Middle frontal gyrus (tissue), 1 donor: ENCODE measurements around the gene SINHCAF.
"Not testable (repeated sequence)": the region's sequence is repeated elsewhere in the genome, so short reads cannot be mapped to it uniquely, and the experiment has no call there.

ENCODE experiments used
- DNase-seq: peaks from one replicate; pipeline ENCODE4 v3.0.0-alpha.2; 2015; ENCODE audit warnings: low spot score; ENCODE audit errors: extremely low spot score

SINHCAF gene

DNA sequence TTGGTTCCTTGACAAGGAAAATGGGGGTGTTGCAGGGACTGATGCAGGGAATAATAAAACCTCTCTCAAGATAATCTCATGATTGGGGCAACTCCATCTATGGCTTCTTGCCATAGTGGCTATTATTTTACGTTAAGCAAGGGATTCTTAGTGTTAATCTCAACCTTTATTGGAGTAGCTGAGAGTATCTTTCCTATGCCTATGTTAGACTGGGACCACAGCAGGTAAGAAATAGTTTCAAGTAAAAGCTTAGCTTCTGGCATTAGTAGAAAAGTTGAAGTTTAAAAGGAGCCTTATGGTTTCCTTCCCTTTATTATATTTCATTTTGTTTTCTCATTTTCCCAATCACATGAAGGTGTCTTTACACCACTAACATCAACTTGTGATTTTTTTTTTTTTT lies 16.7 kb downstream of the SINHCAF start:
- DNase-seq = no peak

DNA sequence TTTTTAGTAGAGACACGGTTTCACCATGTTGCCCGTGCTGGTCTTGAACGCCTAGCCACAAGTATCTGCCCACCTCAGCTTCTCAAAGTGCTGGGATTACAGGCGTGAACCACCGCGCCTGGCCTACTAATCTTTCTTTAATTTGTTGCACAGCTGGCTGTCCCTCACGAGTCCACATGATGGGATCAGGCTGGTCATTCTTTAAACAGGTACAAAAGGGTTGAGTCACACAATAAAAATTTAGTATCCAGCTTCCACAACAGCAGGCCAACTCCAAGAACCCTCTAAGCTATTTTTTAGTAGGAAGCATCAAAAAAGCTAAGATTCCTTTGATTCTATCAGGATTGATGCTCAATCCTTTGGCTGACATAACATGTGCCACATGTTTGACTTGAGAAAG lies 17.8 kb downstream of the SINHCAF start:
- DNase-seq = no peak

DNA sequence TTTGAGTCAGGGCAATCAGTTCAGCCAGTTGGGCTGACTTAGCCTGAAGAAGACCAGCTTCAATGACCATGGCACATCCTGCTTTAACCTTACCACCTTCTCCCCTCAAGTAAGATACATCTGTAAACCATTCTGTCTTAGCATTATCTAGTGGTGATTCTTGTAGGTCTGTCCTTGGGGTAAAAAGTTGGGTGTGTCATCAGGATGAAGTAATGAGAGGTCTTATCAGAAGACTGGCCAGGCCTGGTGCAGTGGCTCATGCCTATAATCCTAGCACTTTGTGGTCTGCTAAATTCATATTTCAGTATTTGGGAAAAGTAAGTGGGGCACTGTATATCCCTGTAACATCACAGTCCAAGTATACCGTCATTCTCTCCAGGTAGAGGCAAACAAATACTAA lies 19.1 kb downstream of the SINHCAF start:
- DNase-seq = no peak

DNA sequence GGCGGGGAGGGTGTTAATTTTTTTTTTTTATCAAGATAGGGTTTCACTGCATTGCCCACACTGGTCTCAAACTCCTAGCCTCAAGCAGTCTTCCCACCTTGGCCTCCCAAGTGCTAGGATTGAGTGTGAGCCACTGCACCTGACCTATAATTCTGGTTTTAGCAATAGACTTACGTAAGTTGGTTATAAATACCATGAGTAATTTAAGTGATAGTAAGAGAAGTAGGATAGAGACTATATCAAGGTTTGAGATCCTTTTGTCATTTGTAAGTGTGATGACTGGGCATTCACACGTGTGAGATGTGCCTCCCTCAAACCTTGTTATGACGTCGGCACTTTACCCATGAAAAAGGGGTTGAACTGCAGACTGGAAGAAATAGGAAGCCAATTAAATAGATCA lies 22.5 kb downstream of the SINHCAF start:
- no peak for DNase-seq

DNA sequence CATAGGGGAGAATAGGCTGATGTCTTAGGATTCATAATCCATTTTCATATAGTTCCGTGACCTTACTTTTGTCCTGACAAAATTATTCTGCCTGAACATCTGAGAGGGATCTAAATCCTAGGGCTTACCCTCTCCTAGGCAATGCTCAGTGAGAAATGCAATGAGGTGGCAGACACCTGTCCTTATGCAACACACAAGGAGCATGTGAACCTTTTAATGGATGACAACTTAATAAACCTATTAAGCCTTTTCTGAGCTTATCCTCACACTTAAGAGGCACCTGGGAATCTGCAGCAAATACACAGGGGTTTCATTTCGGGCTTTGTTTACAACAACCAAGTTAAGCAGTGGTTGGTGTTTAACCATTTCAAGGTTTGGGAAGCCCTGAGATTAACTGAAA lies 24.6 kb downstream of the SINHCAF start:
- DNase-seq = no peak

DNA sequence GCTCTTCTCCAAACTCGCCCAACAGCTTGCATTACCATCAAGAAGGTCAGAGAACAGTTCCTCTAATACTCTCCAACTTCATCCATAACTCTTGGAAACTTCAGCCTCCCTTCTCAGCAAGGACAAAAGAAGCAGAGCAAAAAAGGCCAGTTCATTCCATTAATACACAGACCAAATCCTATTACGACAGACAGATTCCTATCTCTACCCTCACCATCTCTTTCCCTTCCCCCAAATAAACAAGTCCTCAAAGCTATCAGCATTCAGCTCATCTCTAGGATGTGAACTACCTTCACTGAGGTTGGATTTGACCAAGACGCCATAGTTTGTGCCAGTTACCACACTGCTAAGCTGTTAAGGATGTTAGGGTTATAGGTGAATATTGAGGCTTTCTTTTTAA lies 25.2 kb downstream of the SINHCAF start:
- no peak for DNase-seq

DNA sequence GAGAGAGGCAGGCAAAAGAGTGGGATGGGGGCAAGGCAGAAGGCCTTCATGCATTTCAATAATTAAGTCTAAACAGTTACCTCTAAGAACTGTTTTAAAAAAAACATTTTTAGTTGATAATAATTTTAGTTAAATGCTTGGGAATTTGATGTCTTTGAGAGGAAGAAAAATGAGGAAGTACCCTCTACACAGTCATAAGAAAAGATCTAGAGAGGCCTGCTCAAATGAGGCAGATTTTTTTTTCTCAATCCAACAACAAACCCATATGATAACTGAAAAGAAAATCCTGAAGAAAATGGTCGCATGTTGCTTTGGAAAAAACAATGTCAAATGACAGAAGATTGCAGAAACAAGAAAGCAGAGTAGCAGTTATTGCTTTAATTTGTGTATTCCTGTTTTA lies 25.6 kb downstream of the SINHCAF start:
- no peak for DNase-seq

DNA sequence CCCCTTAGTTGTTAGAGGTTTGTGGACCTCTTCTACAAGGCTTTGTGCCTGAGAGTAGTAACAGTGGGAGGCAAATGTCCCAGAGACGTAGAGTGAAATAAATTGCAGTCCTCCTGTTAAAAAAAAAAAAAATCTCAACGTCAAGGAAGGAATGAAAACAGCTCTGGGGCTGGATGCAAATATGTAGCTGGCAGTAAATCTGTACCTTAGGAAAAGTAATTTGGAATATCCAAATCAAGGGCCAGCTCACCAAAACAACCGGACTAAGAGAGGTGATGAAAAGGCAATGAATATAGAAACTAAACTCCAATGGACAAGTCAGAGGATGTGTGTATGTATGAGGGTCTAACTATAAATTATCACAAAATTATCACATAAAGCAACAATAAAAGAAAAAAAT lies 27.0 kb downstream of the SINHCAF start:
- DNase-seq = no peak

DNA sequence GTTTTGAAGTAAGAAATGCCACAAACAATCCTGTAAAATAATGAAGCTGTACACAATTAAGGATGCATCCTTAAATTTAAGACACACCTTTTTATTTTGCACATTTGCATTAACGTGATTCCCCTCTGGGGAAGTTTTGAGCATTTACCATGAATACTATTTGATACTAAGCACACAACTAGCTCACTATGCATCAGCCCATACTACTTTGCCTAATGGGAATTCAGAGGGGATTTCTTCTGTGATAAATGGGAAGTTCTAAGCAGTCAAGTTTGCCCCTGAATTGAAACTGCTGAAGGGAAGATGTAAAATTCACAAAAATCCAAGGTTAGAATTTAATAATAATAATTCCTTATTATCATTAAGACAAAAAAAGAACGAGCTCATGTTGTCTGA lies 27.4 kb downstream of the SINHCAF start:
- no peak for DNase-seq

DNA sequence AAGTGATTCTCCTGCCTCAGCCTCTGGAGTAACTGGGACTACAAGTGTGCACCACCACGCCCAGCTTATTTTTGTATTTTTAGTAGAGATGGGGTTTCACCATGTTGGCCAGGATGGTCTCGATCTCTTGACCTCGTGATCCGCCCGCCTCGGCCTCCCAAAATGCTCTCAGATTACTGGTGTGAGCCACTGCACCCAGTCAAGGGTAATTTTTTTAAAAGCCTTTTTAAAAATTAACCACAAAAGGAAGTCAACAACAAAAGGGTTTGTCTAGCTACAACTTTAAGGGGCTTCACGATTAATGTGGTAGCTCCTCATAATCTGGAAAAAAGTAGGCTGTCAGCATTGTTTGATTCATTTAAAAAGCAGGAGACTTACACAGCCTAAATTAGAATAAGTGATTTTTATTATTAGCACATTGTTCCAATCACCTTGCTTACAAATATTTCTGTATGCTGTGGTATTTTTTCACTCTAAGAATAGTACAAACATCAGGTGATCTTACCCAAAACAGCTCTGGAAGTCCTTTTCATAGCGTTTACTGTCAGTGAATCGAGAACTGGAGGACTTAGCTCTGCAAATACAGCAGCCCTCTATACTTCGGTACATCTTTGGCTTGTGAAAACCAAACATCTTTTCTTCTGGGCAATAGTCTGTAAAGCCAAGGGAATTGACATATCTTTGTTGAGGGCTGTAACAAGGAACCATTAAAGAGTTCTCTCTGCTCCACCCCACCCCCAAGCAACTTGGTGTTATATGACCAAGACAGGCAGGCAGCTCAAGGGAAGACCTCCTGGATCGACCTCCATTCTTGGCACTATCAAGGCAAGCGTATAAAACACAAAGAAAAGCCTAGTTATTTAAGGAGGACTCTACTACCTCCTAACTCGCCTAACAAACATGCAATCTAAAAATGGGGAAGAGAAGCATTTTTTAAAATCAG lies 28.1 kb downstream of the SINHCAF start:
- DNase-seq = no peak

DNA sequence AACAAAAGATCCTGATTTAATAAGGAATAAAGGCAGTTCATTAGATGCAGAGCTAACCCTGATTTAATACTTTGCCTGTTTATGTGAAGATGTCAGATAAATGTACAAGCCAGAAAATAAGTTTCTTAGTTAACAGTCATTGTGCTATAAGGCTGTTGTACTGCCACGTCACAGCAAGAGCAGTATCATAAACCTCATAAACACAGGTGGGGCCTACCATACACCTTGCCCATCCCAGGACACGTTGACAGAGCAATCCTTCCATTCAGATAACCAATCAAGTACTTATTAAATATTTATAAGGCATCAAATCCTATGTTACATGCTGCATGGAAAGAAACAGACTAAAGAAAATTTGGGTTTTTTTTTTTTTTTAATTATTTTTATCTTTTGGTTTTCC lies 36.5 kb downstream of the SINHCAF start:
- no peak for DNase-seq

DNA sequence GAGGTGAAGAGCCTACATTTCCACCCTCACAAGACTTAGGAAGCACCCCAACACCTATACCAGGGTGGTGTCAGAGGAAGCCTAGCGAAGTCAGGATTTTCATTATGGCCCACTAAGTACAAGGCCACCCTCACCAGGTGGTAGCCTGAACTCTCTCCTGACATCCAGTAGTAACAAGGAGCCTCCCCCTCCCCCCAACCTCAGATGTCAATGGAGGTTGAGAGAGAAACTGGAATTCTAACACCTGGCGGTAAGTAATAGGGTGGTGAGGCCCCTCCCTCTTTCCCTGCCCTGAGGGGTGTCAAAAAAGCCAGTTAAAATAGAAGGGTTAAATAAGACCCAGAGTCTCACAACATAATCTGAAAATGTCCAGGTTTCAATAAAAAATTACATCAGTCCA lies 37.6 kb downstream of the SINHCAF start:
- no peak for DNase-seq

DNA sequence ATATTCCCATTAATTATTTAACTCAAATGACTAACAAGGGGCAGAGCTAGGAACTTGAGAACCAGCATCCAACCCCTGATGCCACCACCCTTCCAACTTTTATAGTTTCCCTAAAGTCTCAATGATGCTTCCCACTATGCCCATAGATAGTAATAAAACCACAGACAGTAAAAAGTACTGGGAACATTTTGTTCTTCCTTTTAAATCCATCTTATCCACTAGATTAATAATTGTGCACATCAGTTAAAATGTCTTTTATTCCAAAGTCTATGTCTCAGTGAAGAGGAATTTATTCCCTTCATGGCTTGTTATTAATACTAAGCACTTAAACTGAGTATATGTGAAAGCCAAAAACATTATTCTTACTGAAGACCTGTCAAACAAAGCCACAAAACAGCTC lies 45.8 kb downstream of the SINHCAF start:
- DNase-seq = no peak

DNA sequence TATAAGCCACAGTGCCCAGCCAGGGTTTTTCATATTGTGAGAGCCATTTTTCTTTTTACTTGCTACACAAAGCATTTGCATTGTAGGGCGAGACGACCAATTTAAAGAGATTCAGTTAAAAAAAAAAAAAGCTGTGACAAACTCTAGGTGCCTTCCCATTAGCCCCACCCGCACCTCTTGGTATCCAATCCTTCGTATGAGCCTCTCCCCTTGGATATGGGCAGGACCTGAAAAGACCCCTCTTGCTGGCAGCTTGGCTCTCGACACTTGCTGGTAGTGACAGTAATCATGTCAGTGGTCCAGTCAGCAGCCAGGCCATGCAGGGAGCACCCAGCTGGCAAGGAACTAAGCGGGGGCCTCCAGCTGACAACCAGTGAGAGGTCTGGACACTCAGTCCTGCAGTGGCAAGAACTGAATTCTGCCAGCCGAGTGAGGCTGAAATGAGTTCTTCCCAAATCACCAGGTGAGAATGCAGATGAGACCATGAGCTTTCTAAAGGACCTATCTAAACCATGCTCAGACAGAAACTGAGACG lies 46.5 kb downstream of the SINHCAF start:
- DNase-seq = no peak

DNA sequence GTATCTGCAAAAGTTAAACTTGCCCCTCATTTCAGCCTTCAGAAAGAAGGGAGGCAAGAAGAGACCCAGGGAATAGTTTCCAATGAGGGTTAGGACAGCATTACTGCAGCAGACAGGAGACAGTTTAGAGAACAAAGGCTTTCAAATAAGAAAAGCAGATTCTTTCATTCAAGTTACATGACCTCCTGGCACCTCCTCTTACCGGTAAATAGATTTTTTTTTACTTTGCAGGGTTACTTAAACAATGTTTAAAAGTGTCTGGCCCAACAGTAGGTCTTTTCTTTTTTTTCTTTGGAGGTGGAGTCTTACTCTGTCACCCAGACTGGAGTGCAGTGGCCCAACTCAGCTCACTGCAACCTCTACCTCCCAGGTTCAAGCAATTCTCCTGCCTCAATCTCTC lies 47.1 kb downstream of the SINHCAF start:
- no peak for DNase-seq

DNA sequence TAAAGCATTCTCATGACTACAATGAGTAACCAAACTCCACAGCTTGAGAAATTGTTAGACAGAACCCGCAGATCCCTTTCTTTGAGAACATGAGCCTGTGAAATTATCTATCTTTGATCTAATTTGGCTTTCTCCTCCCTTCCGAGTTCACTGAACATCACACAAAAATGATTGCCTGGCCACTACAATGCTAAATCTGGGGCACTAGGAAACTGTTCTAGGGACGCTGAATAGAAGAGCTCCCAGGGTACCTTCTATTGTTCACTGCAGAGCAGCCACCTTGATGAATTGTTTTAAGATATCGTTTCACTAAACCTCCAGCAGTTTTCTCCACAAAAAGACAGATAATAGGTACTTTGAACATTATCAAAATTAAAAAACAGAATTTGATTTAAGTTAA lies 47.5 kb downstream of the SINHCAF start:
- no peak for DNase-seq

DNA sequence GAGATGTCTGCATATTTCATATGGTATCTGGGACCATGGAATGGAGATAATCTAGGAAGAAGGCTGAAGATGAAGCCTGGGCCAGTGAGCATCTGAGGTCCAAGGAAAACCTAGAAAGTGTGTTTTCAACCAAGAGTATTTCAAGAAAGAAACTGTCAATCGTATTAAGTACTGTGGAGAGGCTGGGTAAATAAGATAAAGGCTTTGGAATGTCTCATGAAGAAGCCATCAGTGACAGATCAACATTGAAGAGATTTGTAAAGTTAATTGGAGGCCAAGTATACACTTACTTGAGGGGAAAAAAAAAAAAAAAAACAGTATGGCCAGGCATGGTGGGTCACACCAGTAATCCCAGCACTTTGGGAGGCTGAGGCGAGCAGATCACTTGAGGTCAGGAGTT lies 48.9 kb downstream of the SINHCAF start:
- no peak for DNase-seq

DNA sequence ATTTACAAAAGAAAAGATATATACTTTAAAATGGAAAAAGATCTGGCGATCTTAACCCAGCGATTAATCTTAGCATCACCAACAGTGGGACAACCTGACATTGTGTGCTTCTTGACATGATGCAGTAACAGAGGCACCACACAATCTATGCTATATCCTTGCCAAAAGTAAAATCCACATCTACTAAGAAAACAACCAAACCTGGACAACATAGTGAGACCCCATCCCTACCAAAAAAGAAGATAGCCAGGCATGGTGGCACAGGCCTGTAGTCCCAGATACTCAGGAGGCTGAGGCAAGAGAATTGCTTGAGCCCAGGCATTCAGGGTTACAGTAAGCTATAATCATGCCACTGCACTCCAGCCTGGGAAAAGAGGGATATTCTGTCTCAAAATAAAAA lies 50.5 kb downstream of the SINHCAF start:
- no peak for DNase-seq

DNA sequence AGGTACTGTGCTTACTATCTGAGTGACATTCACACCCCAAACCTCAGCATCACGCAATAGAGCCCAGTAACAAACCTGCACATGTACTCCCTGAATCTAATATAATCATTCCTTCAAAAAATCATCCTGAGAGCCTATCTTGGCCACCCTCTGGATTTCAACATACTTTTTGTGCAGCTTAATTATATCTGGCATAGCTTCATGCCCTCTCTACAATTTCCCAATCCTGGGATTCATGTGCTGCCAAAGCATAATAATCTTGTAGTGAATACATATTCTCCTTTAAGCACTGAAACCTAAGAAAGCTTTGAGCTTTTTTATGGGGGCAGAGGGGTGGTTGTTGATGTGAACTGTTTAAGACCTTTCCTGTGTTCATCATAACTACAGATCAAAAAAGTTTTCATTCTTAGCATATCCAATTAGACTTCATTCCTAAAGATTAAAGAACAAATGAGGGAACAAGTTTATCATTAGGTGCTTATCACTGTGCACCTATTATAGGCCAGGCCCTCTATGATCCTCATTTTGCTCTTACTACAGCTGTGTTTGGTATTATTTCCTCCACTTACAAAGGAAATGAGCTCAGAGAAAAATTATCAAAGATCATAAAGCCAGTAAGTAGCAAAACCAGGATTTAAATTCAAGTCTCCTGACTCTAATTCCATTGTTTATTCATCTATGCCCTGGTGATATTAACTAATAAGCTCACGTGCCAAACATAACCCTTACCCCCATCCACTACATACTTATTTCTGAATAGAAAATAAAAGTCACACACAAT lies 51.2 kb downstream of the SINHCAF start:
- no peak for DNase-seq

DNA sequence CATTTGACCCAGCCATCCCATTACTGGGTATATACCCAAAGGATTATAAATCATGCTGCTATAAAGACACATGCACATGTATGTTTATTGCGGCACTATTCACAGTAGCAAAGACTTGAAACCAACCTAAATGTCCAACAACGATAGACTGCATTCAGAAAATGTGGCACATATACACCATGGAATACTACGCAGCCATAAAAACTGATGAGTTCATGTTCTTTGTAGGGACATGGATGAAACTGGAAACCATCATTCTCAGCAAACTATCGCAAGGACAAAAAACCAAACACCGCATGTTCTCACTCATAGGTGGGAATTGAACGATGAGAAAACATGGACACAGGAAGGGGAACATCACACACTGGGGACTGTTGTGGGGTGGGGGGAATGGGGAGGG lies 52.2 kb downstream of the SINHCAF start:
- DNase-seq = not testable (repeated sequence)

DNA sequence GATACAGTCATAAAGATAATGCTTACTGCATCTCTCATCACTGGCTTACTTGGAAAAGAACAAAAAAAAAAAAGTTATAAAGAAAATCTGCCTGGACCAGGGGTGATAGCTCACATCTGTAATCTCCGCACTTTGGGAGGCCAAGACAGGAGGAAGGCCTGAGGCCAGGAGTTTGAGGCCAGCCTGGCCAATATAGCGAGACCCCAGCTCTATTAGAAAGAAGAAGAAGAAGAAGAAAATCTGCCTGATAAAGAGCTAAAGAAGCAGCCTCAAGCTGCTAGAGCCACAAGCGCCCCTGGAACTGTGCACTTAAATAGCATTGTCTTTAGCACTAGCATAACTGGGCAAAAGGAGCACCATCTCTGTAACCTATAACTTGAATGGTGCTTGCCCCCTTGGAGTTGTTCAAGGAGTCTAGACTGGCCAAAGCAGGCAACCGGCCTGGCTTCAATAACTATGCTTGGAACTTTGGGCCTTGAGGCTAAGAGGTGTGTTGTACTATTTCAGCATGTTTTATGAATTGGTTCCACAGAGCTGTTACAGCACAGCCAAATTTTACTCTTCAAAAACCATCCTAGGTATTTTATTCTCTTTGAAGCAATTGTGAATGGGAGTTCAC lies 53.2 kb downstream of the SINHCAF start:
- DNase-seq = no peak

DNA sequence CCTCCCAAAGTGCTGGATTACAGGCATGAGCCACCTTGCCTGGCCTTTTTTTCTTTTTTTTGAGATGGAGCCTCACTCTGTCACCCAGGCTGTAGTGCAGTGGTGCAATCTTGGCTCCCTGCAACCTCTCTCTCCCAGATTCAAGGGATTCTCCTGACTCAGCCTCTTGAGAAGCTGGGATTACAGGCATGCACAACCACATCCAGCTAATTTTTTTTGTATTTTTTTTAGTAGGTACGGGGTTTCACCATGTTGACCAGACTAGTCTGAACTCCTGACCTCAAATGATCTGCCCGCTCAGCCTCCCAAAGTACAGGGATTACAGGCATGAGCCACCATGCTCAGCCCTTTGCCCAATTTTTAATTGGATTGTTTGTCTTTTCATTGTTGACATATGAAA lies 58.0 kb downstream of the SINHCAF start:
- DNase-seq = no peak
